GM12801 (cell line): ENCODE data around the gene CUEDC1.

Experiments used
- CTCF ChIP-seq: IDR thresholded peaks from one replicate; pipeline ENCODE4 v1.5.1; 2011; ENCODE audit warnings: control low read depth; ENCODE audit not compliant: insufficient read length; ENCODE audit errors: extremely low read depth

The CUEDC1 gene

GRCh38 chr17:57889892-57890856 is 65.0 kb downstream of the CUEDC1 start:
- no peak for TF ChIP-seq CTCF

GRCh38 chr17:57889252-57889651 is 66.0 kb downstream of the CUEDC1 start:
- no peak for TF ChIP-seq CTCF

GRCh38 chr17:57888311-57889216 is 66.6 kb downstream of the CUEDC1 start:
- no peak for TF ChIP-seq CTCF

- no peak for TF ChIP-seq CTCF
Observed at GRCh38 chr17:57887161-57887560, 68.1 kb downstream of the CUEDC1 start.

- TF ChIP-seq CTCF: no peak
Observed at GRCh38 chr17:57886020-57886419, 69.2 kb downstream of the CUEDC1 start.

- no peak for TF ChIP-seq CTCF
Observed at GRCh38 chr17:57885148-57885915, 69.9 kb downstream of the CUEDC1 start.
